ENCODE measurements around the gene AASS.
"Not testable (repeated sequence)": the region's sequence is repeated elsewhere in the genome, so short reads cannot be mapped to it uniquely, and the experiment has no call there.

AASS gene

GRCh38 chr7:122143751-122144711 lies at the start of gene AASS:
Gene AASS, minus strand, starts transcription at chr7:122144249. Its CDS starts 10,523 bp downstream, at chr7:122133726.
- peak; percentile 66 for DNase-seq (ENCODE audit: low read depth)

GRCh38 chr7:122188785-122189184 lies 44.7 kb upstream of the AASS start:
- no peak for DNase-seq (ENCODE audit: low read depth)

- no peak for DNase-seq (ENCODE audit: low read depth)
These were observed 39.1 kb upstream of the AASS start for GRCh38 chr7:122183106-122183505.

DNA sequence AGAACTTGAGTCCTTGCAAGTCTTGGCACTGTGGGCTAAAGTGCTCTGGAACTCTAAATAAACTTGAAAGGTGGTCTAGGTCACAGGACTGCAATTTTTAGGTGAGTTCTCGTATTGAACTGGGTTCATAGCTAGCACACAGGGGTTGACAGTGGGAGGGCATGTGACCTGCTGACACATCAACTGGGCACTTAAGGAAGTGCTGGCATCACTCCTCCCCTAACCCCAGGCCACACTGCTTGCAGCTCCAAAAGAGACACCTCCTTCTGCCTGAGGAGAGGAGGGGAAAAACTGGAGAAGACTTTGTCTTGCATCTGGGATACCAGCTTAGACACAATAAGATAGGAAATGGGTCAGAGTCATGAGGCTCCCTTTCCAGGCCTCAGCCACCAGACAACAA lies 38.0 kb upstream of the AASS start:
- no peak for DNase-seq (ENCODE audit: low read depth)

DNA sequence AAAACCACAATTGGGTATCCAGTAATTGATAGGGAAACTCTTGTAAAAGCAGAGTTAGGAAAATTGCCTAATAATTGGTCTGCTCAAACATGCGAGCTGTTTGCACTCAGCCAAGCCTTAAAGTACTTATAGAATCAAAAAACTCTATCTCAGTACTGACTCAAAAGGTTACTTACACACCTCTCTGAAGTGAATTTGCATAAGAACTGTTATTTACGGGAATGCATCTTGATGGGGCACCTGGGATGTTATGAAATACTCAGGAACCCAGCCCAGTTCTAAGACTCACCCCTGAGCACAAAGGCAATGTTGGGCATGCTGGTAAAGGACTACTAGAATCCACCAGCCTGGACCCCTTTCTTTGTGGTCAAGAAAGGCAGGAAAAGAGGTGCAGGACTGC lies 28.1 kb upstream of the AASS start:
- not testable (repeated sequence) for DNase-seq (ENCODE audit: low read depth)

DNA sequence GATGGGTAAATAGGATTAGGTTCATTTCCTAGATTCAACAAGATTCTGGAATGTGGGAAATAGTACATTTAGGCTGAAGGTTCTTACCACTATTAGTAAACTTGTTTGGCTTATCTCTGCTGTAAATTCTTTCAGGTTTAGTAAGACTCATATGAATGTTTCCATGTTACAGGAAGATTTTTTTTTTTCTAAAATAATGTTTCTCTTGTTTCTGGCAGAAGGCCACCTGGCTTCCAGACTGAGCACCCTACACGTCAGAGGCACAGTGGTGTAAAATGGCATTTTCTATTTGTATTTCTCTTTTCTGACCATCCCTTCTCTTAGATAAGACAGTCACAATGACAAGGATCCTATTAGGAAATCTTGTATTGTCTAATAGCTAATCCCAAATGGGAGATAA lies 22.7 kb upstream of the AASS start:
- DNase-seq (ENCODE audit: low read depth), result no peak

GRCh38 chr7:122166275-122166674 lies 22.2 kb upstream of the AASS start:
- DNase-seq (ENCODE audit: low read depth), result no peak

GRCh38 chr7:122161628-122162027 lies 17.6 kb upstream of the AASS start:
- DNase-seq (ENCODE audit: low read depth), result no peak

DNA sequence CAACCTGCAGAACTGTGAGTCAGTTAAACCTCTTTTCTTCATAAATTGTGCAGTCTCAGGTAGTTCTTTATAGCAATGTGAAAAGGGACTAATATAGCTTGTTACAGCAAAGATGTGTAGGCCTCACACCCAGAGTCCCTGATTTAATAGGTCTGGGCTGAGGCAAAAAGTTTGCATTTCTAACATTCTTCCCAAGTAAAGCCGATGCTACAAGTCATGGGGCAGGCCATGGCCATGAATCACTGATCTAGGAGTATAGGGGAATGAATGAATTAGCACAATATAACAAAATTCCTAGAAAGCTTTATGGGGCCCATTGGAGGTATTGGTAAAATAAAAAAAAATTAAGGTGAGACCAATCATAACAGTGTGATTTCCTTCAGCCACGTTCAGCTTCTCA lies 11.5 kb upstream of the AASS start:
- no peak for DNase-seq (ENCODE audit: low read depth)

GRCh38 chr7:122148878-122149277 lies 4.8 kb upstream of the AASS start:
- no peak for DNase-seq (ENCODE audit: low read depth)

DNA sequence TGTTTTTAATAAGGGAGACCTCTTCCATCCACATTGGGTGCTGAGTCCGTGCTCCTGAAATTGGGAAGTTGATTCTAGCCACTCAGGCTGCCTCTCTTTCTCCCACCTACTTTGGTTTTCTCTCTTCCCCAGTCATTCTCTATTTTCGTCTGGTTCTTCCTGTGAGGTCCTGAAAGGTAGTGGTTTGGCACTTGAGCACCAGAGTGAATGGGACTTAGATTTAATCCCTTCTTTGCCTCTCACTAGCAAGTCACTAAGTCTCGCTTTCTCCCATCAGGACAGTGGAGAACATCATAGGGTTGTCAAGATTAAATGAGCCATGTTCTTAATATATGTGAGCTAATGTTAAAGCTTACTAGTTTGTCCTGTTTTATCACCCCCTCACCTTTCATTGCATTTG lies 4.0 kb upstream of the AASS start:
- no peak for DNase-seq (ENCODE audit: low read depth)

DNA sequence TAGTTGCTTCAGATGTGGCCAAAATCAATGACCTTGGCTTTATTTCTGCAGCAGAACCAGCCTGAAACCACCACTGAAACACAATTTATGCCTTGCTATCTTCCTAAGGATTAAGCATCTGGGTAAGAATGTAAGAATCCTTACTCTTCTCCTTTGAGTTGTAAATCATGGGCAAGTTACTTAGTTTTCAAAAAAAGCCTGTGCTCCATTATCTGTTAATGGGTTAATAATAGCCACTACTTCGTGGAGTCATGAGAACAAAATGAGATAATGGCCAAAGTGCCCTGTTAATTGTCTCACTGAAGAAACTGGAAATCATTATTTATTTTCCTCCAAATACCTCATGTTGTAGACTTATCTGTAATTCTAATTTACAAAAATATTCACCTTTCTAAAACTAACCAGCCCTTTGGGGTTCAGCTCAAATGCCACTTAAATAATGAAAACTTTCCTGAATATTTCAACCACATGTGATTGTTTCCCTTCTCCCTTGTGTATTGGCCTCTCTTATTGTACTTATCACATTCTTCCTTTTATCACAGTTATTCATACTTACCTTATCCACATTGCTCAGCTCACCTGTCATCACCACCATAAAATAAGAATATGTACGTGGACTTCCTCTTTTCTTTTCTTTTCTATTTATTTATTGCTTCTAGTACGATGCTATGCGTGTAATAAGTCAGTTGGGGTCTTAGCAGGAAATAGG lies 2.0 kb upstream of the AASS start:
- DNase-seq (ENCODE audit: low read depth), result no peak

DNA sequence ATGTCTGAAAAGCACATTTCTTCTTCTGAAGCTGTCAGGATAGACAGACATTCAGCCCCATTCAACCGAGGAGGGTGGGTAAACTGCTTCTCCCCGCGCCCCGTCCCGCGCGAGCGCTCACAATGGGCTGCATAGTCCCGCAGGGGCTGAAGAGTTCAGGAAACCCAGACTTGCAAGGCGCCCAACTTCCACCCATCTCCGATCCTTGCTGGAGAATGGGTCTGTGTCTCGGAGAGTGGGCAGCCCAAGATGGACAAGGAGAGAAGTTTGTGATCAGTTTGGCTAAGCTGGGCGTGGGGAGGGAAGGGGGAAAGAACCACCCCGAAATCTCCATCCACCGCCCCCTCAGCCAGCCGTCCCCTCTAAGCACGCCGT lies 686 bp downstream of the AASS start:
- DNase-seq (ENCODE audit: low read depth), result no peak

DNA sequence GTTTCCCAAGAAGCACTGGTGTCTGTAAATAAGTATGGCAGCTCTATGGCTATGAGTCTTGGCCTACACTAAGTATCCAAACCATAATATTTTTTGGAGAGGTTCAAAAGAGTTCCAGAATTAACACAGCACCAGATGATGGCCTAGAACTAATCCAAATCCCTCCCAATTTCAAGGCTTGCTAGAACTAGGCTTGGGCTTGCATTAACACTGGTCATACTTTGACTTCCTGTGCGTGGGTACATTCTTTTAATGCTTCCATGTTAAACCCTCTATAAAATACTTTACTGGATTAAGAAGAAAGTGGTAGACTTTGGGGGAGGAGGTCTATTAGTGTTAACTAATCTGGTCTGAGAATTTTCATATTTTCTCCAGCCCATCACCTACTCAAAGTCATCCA lies 3.1 kb downstream of the AASS start:
- DNase-seq (ENCODE audit: low read depth), result no peak

DNA sequence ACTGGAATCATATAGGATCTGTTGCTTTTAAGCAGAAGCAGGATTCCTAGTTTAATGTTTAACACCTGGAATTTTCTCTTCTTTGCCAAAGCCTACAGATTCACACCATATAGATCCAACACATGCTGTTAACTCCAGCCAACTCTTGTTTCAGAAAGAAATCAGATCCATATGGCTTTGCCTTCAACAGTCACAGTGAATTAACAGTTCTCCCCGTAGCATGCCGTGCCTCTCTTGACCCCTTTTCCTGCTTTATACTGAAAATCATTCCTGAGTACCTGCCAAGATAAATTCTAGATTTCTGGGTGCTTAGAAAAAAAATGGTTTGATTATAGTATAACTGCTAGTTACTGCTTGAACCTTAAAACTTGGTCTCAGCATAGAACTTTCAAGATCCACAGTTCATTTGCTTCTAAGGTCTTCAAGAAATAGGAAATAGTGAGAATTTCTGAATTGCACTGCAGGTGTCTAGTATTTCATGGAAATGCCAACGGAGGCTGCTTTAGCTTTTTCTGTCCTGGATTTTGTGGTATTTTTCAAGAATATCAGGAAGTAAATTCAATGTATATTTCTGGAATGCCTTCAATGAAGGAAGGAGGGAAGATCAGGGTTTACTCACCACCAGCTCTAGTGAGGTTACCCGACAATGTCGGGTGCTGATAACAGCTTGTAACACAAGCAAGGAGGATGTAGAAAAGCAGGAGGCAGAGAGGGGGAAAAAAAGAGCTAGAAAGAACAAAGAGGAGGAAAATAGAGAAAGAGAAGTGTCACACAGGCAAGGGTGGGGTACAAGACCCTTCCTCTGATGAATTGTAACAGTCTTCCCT lies 6.6 kb downstream of the AASS start:
- DNase-seq (ENCODE audit: low read depth), result no peak

GRCh38 chr7:122136639-122137245 lies 7.3 kb downstream of the AASS start:
- DNase-seq (ENCODE audit: low read depth), result no peak

DNA sequence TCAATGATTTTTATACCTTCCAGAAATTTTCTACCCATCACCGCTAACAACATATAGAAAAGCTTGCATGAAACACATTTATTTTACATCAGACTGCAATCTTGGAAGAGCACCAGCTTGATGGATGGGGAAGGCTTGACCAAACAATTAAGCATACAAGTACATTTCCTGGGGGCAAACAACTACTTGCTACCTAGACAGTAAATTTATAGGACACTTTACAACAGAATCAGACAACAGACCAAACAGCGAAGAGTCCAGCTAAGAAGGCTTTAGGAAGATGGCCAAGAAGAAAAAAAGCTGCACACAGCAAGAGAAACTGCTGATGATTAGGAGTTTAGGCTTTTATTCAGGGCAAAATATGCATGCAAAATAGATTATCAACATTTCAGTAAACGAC lies 8.0 kb downstream of the AASS start:
- DNase-seq (ENCODE audit: low read depth), result no peak

- DNase-seq (ENCODE audit: low read depth), result no peak
These were observed 8.8 kb downstream of the AASS start for GRCh38 chr7:122135275-122135674.

- DNase-seq (ENCODE audit: low read depth), result not testable (repeated sequence)
These were observed 9.3 kb downstream of the AASS start for GRCh38 chr7:122134793-122135192.

GRCh38 chr7:122133477-122133876 lies 10.6 kb downstream of the AASS start:
- no peak for DNase-seq (ENCODE audit: low read depth)

- DNase-seq (ENCODE audit: low read depth), result no peak
These were observed 11.7 kb downstream of the AASS start for GRCh38 chr7:122132341-122132740.

DNA sequence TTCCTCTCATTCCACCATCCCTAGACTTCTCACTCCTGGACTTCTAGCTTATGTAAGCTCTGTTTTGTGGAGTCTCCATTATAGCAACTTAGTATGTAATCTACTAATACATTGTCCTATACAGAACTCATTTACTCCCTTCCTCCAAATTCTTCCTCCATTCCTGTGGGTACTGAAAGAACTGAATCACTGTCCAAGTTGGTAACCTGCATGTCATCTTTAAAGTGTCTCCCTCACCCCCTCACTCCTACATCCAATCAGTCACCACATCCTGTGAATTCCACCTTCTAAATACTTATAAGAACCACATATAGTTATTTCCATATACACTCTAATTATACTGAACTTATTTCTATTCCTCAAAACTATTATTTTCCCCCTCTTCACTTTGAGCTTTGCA lies 20.3 kb downstream of the AASS start:
- DNase-seq (ENCODE audit: low read depth), result no peak

Measured in activated T-helper 9 cell treated with anti-CD3 and anti-CD28 coated beads, Interleukin-2, amount 50 U/mL, for 16 hours (primary cell).